NT2/D1 (cell line): ENCODE results near the gene BRINP1.

Source experiments
- SUZ12 ChIP-seq: IDR thresholded peaks from 2 replicates; pipeline ENCODE4 v1.6.1; 2011; ENCODE audit not compliant: insufficient read length, insufficient read depth; ENCODE audit errors: extremely low read depth
- YY1 ChIP-seq: IDR thresholded peaks from 2 replicates; pipeline ENCODE4 v1.6.1; 2011; ENCODE audit not compliant: insufficient read length, insufficient read depth
- ZNF274 ChIP-seq: IDR thresholded peaks from 2 replicates; pipeline ENCODE4 v1.6.1; 2011; ENCODE audit warnings: mild to moderate bottlenecking, low read depth, low read length

- TF ChIP-seq SUZ12 (no peak), YY1 (no peak), ZNF274 (no peak)
Measured at GRCh38 chr9:119250730-119251129, 118.5 kb downstream of the BRINP1 start.
